Fibroblast of villous mesenchyme (primary cell): Measurements from ENCODE around the gene SRBD1. TPM values are rescaled to one million over a fixed set of nuclear protein-coding genes. Genes with fewer than 3 reads are reported as not detected.

Experiments
- DNase-seq: peaks from one replicate; pipeline ENCODE4 v3.0.0-alpha.2; 2010; ENCODE audit warnings: low read depth
- H3K4me3 ChIP-seq: 2 replicates; pipeline ENCODE4 v1.5.1; 2011; ENCODE audit warnings: low read depth, mild to moderate bottlenecking, low read length
- CTCF ChIP-seq: IDR thresholded peaks from 2 replicates; pipeline ENCODE4 v1.5.1; 2012; ENCODE audit warnings: low read depth, mild to moderate bottlenecking, low read length; ENCODE audit not compliant: insufficient read depth
- total RNA-seq: library from RNA; depleted of rRNA; stranded (reverse); fragments of >200 nt; gene quantifications from 2 replicates; pipeline ENCODE4 v1.2.3, GENCODE V29; 2012

The SRBD1 gene
- total RNA-seq, 1 donor: 31.1 TPM

- no peak overlapping the region for H3K4me3 ChIP-seq
- no peak for TF ChIP-seq CTCF
- no peak for DNase-seq
These were observed 39.1 kb downstream of the SRBD1 start for GRCh38 chr2:45571940-45572339.

GRCh38 chr2:45570671-45571334 is 40.3 kb downstream of the SRBD1 start:
- no peak overlapping the region for H3K4me3 ChIP-seq
- TF ChIP-seq CTCF: no peak
- peak; percentile 57 for DNase-seq

GRCh38 chr2:45568935-45569334 is 42.1 kb downstream of the SRBD1 start:
- TF ChIP-seq CTCF: no peak
- no peak overlapping the region for H3K4me3 ChIP-seq
- DNase-seq: no peak

GRCh38 chr2:45567974-45568789 is 42.9 kb downstream of the SRBD1 start:
- H3K4me3 ChIP-seq: peak overlapping the region; percentile 21
- no peak for TF ChIP-seq CTCF
- DNase-seq: peak; percentile 95

- H3K4me3 ChIP-seq: peak overlapping the region; percentile 21
- no peak for TF ChIP-seq CTCF
- no peak for DNase-seq
These were observed 43.6 kb downstream of the SRBD1 start for GRCh38 chr2:45567288-45567963.

- no peak overlapping the region for H3K4me3 ChIP-seq
- no peak for TF ChIP-seq CTCF
- no peak for DNase-seq
These were observed 51.6 kb downstream of the SRBD1 start for GRCh38 chr2:45559436-45559835.
